GM18499 (cell line): ENCODE measurements around the gene NFE2L3.

Experiments
- ATAC-seq: cut with Tn5 transposase; IDR thresholded peaks from one replicate; pipeline ENCODE4 v1.9.1; 2021; ENCODE audit warnings: moderate number of reproducible peaks; ENCODE audit not compliant: insufficient read depth, unreplicated experiment

Gene NFE2L3

GRCh38 chr7:26197153-26198115 is 45.4 kb downstream of the NFE2L3 start:
- no peak for ATAC-seq

- no peak for ATAC-seq
These were observed 46.3 kb downstream of the NFE2L3 start for GRCh38 chr7:26198133-26198780.

- no peak for ATAC-seq
These were observed 46.8 kb downstream of the NFE2L3 start for GRCh38 chr7:26198781-26199169.

- no peak for ATAC-seq
These were observed 47.5 kb downstream of the NFE2L3 start for GRCh38 chr7:26199301-26200037.

- peak; percentile 1 for ATAC-seq
These were observed 48.0 kb downstream of the NFE2L3 start for GRCh38 chr7:26200038-26200443.

GRCh38 chr7:26200444-26201246 is 48.6 kb downstream of the NFE2L3 start, which contains the start of gene HNRNPA2B1:
Gene HNRNPA2B1, minus strand, starts transcription at chr7:26200746. Its CDS starts 169 bp downstream, at chr7:26200577.
- peak; percentile 48 for ATAC-seq

- ATAC-seq, result peak; percentile 22
These were observed 49.4 kb downstream of the NFE2L3 start, which contains the start of gene CBX3 for GRCh38 chr7:26201247-26202018. Gene CBX3, plus strand, starts transcription at chr7:26201745. Its CDS starts 1,254 bp downstream, at chr7:26202999.

GRCh38 chr7:26202019-26202990 is 50.3 kb downstream of the NFE2L3 start:
- no peak for ATAC-seq

- no peak for ATAC-seq
These were observed 51.0 kb downstream of the NFE2L3 start for GRCh38 chr7:26203016-26203415.

- ATAC-seq, result no peak
These were observed 56.0 kb downstream of the NFE2L3 start for GRCh38 chr7:26208040-26208439.

- no peak for ATAC-seq
These were observed 61.1 kb downstream of the NFE2L3 start for GRCh38 chr7:26212921-26213718.

GRCh38 chr7:26213807-26214515 is 62.0 kb downstream of the NFE2L3 start:
- no peak for ATAC-seq

- ATAC-seq, result no peak
These were observed 64.1 kb downstream of the NFE2L3 start for GRCh38 chr7:26216049-26216448.

GRCh38 chr7:26224359-26224758 is 72.4 kb downstream of the NFE2L3 start:
- no peak for ATAC-seq

GRCh38 chr7:26227987-26228386 is 76.0 kb downstream of the NFE2L3 start:
- ATAC-seq, result no peak

GRCh38 chr7:26233902-26234511 is 82.0 kb downstream of the NFE2L3 start:
- ATAC-seq, result no peak
